GM12891 (cell line): Measurements from ENCODE around the gene LYPD3.

Experiments
- PAX5 ChIP-seq: IDR thresholded peaks from 2 replicates; pipeline ENCODE4 v1.6.1; 2011; ENCODE audit warnings: low read length, moderate library complexity, mild to moderate bottlenecking; ENCODE audit not compliant: insufficient read depth, severe bottlenecking
- POLR2A ChIP-seq: IDR thresholded peaks from 2 replicates; pipeline ENCODE4 v1.6.1; 2011; ENCODE audit warnings: low read depth, low read length, control low read depth
- POLR2AphosphoS5 ChIP-seq: IDR thresholded peaks from 2 replicates; pipeline ENCODE4 v1.6.1; 2011; ENCODE audit warnings: low read depth, low read length, control low read depth
- POU2F2 ChIP-seq: IDR thresholded peaks from 2 replicates; pipeline ENCODE4 v1.6.1; 2011; ENCODE audit warnings: low read depth, mild to moderate bottlenecking, control low read depth, low read length, moderate library complexity
- SPI1 ChIP-seq: IDR thresholded peaks from 2 replicates; pipeline ENCODE4 v1.6.1; 2011; ENCODE audit warnings: low read depth, low read length, control low read depth
- TAF1 ChIP-seq: IDR thresholded peaks from 2 replicates; pipeline ENCODE4 v1.6.1; 2011; ENCODE audit warnings: low read depth, low read length, control low read depth

GRCh38 chr19:43463381-43464133 is 1.9 kb downstream of the LYPD3 start:
- TF ChIP-seq POLR2AphosphoS5 (no peak), POLR2A (no peak), TAF1 (no peak), SPI1 (no peak), POU2F2 (no peak), PAX5 (no peak)
